Natural killer cell (primary cell): Measurements from ENCODE around the gene COP1. TPM values are rescaled to one million over a fixed set of nuclear protein-coding genes. Genes with fewer than 3 reads are reported as not detected.

Experiments used
- ATAC-seq, 3 donors: fragments of 150-1000 bp in 2 of 3; fragments of 200-7000 bp in 1 of 3; cut with Tn5 transposase; 1 replicate in 1 of 3; 2 replicates in 2 of 3; pipeline ENCODE4 v1.10.0; 2021; ENCODE audit warnings: mild to moderate bottlenecking in 2 of 3, moderate library complexity in 2 of 3
- DNase-seq, 2 donors: peaks; one replicate each; pipeline versions ENCODE4 v3.0.0 to v3.0.0-alpha.2; 2013 to 2021; ENCODE audit warnings: mixed read lengths in 1 of 2
- H3K27ac ChIP-seq: one replicate; pipeline ENCODE4 v1.5.1; 2013; ENCODE audit warnings: mild to moderate bottlenecking, low read length
- H3K27me3 ChIP-seq: one replicate; pipeline ENCODE4 v1.6.1; 2013; ENCODE audit warnings: low read length; ENCODE audit not compliant: control insufficient read depth, insufficient read depth
- H3K36me3 ChIP-seq: one replicate; pipeline ENCODE4 v1.6.1; 2013; ENCODE audit warnings: low read length; ENCODE audit not compliant: control insufficient read depth, insufficient read depth
- H3K4me1 ChIP-seq: one replicate; pipeline ENCODE4 v1.6.1; 2013; ENCODE audit warnings: low read length; ENCODE audit not compliant: control insufficient read depth, insufficient read depth
- H3K4me3 ChIP-seq: one replicate; pipeline ENCODE4 v1.5.1; 2013; ENCODE audit warnings: low read length
- H3K9me3 ChIP-seq: one replicate; pipeline ENCODE4 v1.6.1; 2013; ENCODE audit warnings: low read length; ENCODE audit not compliant: control insufficient read depth, insufficient read depth
- H3K27ac Mint-ChIP-seq, 2 donors: one replicate each; pipeline ENCODE4 v1.8.0; 2022; ENCODE audit warnings: mild to moderate bottlenecking in 2 of 2, mixed read lengths in 2 of 2, moderate library complexity in 1 of 2
- H3K27me3 Mint-ChIP-seq, 2 donors: one replicate each; pipeline ENCODE4 v1.8.0; 2022; ENCODE audit warnings: low read depth in 2 of 2, mixed read lengths in 2 of 2
- H3K36me3 Mint-ChIP-seq: one replicate; pipeline ENCODE4 v1.8.0; 2022; ENCODE audit warnings: mixed read lengths
- H3K4me1 Mint-ChIP-seq, 2 donors: one replicate each; pipeline ENCODE4 v1.8.0; 2022; ENCODE audit warnings: mixed read lengths in 2 of 2
- H3K4me3 Mint-ChIP-seq: one replicate; pipeline ENCODE4 v1.8.0; 2022; ENCODE audit warnings: mild to moderate bottlenecking, moderate library complexity, mixed read lengths
- H3K9me3 Mint-ChIP-seq, 2 donors: one replicate each; pipeline ENCODE4 v1.8.0; 2022; ENCODE audit warnings: mixed read lengths in 2 of 2
- CTCF ChIP-seq: fragments of 200-600 bp; IDR thresholded peaks from one replicate; pipeline ENCODE4 v1.8.0; 2022; ENCODE audit warnings: antibody characterized with exemption
- WGBS: methylation state at CpG from one replicate; pipeline ENCODE4 v1.1.7; 2013; ENCODE audit warnings: missing lambda C conversion rate; ENCODE audit not compliant: insufficient coverage; 5-methylcytosine and 5-hydroxymethylcytosine counted together
- intact Hi-C: fragments of 100-400 bp; cut with micrococcal nuclease; formaldehyde crosslinking; loops from one replicate; pipeline ENCODE4 v1.14.2; 2022
- total RNA-seq, 4 donors: library from RNA; stranded (reverse); fragments of 120-200 nt in 1 of 4; gene quantifications; one replicate each; pipeline versions ENCODE4 v1.2.3 to v1.2.4, GENCODE V29; 2013 to 2022

The COP1 gene
- total RNA-seq, 3 donors from 2014 or later (not counting 1 experiment from before 2014, with no cell fraction given): 56.2 to 70.9 (median 60.9) TPM

- Mint-ChIP-seq H3K27me3 (no peaks in the 10 kb centered on the region), H3K4me3 (no peak overlapping the region), H3K27ac (no peak overlapping the region), H3K9me3 (peaks cover 0 to 2% of the 10 kb centered on the region in 2 donors), H3K4me1 (peaks cover 0 to 6% of the 10 kb centered on the region in 2 donors), H3K36me3 (peaks cover 12% of the 10 kb centered on the region)
- H3K36me3 ChIP-seq: peaks cover 11% of the 10 kb centered on the region
- H3K27ac ChIP-seq: no peak overlapping the region
- H3K27me3 ChIP-seq: no peaks in the 10 kb centered on the region
- H3K4me3 ChIP-seq: no peak overlapping the region
- 67% methylated on average over 1 of the region's 1 CpG for WGBS
- peak in 1 of 3 donors; percentile 35 for ATAC-seq
- peak in 1 of 2 donors; percentile 3 for DNase-seq
- H3K9me3 ChIP-seq: peaks cover 5% of the 10 kb centered on the region
- intact Hi-C loops: no loop called here
- no peaks in the 10 kb centered on the region for H3K4me1 ChIP-seq
- TF ChIP-seq CTCF: no peak
Observed at GRCh38 chr1:176119549-176119948, 87.5 kb downstream of the COP1 start.

DNA sequence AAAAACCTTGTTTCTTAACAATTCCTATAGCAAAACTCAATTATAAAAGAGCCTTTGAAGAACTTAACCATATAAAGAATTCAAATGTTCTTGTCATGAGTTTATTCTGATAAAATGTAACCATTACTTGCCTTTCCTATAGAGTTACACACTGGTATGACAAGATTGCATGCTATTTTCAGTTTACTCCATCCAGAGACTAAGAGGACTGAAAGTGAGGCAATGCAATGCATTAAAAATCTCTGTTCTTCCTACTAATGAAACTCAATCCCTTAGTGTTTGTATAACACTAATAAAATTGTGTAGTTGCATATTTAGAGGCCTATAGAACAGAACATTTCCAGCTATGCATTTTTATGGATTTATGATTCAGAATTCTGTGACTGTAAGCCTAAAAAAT, 88.1 kb downstream of the COP1 start:
- H3K9me3 Mint-ChIP-seq: no peaks in the 10 kb centered on the region
- no peaks in the 10 kb centered on the region for H3K27me3 ChIP-seq
- no peaks in the 10 kb centered on the region for H3K4me1 ChIP-seq
- H3K27ac Mint-ChIP-seq: no peak overlapping the region
- H3K4me1 Mint-ChIP-seq: peaks cover 3 to 7% of the 10 kb centered on the region in 2 donors
- DNase-seq (no peak), ATAC-seq (no peak)
- H3K4me3 Mint-ChIP-seq: no peak overlapping the region
- TF ChIP-seq CTCF: no peak
- peaks cover 12% of the 10 kb centered on the region for H3K36me3 ChIP-seq
- H3K4me3 ChIP-seq: no peak overlapping the region
- H3K36me3 Mint-ChIP-seq: peaks cover 9% of the 10 kb centered on the region
- intact Hi-C loops: no loop called here
- no peaks in the 10 kb centered on the region for H3K27me3 Mint-ChIP-seq
- peaks cover 5% of the 10 kb centered on the region for H3K9me3 ChIP-seq
- no peak overlapping the region for H3K27ac ChIP-seq

DNA sequence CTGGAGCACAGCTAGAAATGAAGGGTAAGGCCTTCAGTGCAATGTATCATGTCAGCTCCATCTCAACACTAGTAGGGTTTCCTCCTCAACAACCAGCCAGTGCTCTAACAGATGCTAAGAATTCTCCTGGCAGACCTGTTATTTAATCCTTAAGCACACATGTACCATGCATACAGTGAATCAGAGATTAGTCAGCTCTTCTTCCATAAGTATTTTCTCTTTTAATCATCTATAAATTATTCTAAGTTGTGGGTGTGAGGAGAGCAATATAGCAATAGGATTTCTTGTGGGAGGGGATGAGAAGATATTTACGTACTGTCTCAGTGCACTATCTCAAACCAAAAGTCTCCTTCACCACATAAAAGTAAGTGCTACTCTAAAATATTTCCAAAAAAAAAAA, 95.3 kb downstream of the COP1 start:
- H3K27ac Mint-ChIP-seq: no peak overlapping the region
- intact Hi-C loops: no loop called here
- Histone ChIP-seq H3K4me3 (no peak overlapping the region), H3K9me3 (no peaks in the 10 kb centered on the region), H3K36me3 (peaks cover 19% of the 10 kb centered on the region), H3K27me3 (no peaks in the 10 kb centered on the region), H3K4me1 (no peaks in the 10 kb centered on the region), H3K27ac (no peak overlapping the region)
- TF ChIP-seq CTCF: no peak
- H3K4me3 Mint-ChIP-seq: no peak overlapping the region
- WGBS: no CpG with 5 or more reads among the region's 1 CpG
- H3K27me3 Mint-ChIP-seq: no peaks in the 10 kb centered on the region
- peaks cover 18% of the 10 kb centered on the region for H3K36me3 Mint-ChIP-seq
- peaks cover 15 to 22% of the 10 kb centered on the region in 2 donors for H3K4me1 Mint-ChIP-seq
- DNase-seq: no peak
- H3K9me3 Mint-ChIP-seq: peaks cover 2 to 4% of the 10 kb centered on the region in 2 donors
- no peak for ATAC-seq

DNA sequence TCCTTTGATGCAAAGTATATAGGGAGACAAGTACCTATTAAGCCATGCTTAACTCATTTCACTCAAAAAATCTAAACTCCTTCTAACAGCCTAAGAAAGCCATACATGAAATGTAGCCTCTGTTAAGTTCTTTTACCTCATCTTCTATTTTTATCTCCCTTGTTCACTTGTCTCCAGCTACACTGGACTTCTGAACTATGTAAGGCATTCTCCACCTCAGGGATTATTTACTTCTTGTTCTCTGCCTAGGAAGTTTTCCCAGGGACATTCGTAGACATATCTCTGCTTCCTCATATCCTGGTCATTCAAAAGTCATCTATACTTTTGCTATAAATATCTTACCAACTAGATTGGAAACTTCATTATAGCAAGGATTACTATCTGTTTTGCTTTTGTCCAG, 96.9 kb downstream of the COP1 start:
- intact Hi-C loops: no loop called here
- DNase-seq: no peak
- H3K36me3 Mint-ChIP-seq: peaks cover 28% of the 10 kb centered on the region
- no peak for TF ChIP-seq CTCF
- WGBS: 100% methylated on average over 1 of the region's 1 CpG
- H3K27me3 ChIP-seq: no peaks in the 10 kb centered on the region
- H3K27me3 Mint-ChIP-seq: no peaks in the 10 kb centered on the region
- peaks cover 2 to 4% of the 10 kb centered on the region in 2 donors for H3K9me3 Mint-ChIP-seq
- H3K27ac ChIP-seq: no peak overlapping the region
- peaks cover 19% of the 10 kb centered on the region for H3K36me3 ChIP-seq
- H3K4me3 ChIP-seq: no peak overlapping the region
- H3K4me1 Mint-ChIP-seq: peaks cover 15 to 22% of the 10 kb centered on the region in 2 donors
- H3K4me3 Mint-ChIP-seq: no peak overlapping the region
- no peak overlapping the region for H3K27ac Mint-ChIP-seq
- no peaks in the 10 kb centered on the region for H3K4me1 ChIP-seq
- no peak for ATAC-seq
- H3K9me3 ChIP-seq: no peaks in the 10 kb centered on the region
